HepG2 (cell line): ENCODE data around the gene LIME1. TPM values are rescaled to one million over a fixed set of nuclear protein-coding genes. Genes with fewer than 3 reads are reported as not detected.

Source experiments
- ATF1 ChIP-seq: IDR thresholded peaks from 2 replicates; pipeline ENCODE4 v1.6.1; 2016; ENCODE audit warnings: mild to moderate bottlenecking, control low read depth
- FOXP1 ChIP-seq, 2 experiments: fragments of 450-650 bp in 1 of 2; IDR thresholded peaks; 2 replicates each; pipeline ENCODE4 v1.6.1; 2017 to 2018; ENCODE audit warnings: antibody characterized with exemption in 1 of 2
- GATA4 ChIP-seq: sonication (generic); IDR thresholded peaks from 2 replicates; pipeline ENCODE4 v1.6.1; 2016; ENCODE audit warnings: antibody characterized with exemption, low read depth, borderline replicate concordance
- SP5 ChIP-seq: IDR thresholded peaks from 2 replicates; pipeline ENCODE4 v1.6.1; 2016; ENCODE audit warnings: low read depth, borderline replicate concordance
- ZBTB38 ChIP-seq: sonication (generic); formaldehyde crosslinking; IDR thresholded peaks from 2 replicates; pipeline ENCODE4 v1.5.1; 2020; ENCODE audit warnings: mild to moderate bottlenecking, missing genetic modification reagents
- ZNF138 ChIP-seq: sonication (generic); formaldehyde crosslinking; IDR thresholded peaks from 2 replicates; pipeline ENCODE4 v1.5.0; 2020; ENCODE audit warnings: mild to moderate bottlenecking, low read depth, missing genetic modification reagents
- ZNF180 ChIP-seq: sonication (generic); formaldehyde crosslinking; IDR thresholded peaks from 2 replicates; pipeline ENCODE4 v1.4.0; 2020; ENCODE audit warnings: low read depth, missing genetic modification reagents, borderline replicate concordance
- ZNF232 ChIP-seq: sonication (generic); formaldehyde crosslinking; IDR thresholded peaks from 2 replicates; pipeline ENCODE4 v1.4.0; 2020; ENCODE audit warnings: missing genetic modification reagents, borderline replicate concordance
- ZNF383 ChIP-seq: sonication (generic); formaldehyde crosslinking; IDR thresholded peaks from 2 replicates; pipeline ENCODE4 v1.4.0; 2020; ENCODE audit warnings: missing genetic modification reagents, mild to moderate bottlenecking, borderline replicate concordance
- ZNF619 ChIP-seq: sonication (generic); formaldehyde crosslinking; IDR thresholded peaks from 2 replicates; pipeline ENCODE4 v1.4.0; 2020; ENCODE audit warnings: mild to moderate bottlenecking, missing genetic modification reagents
- polyA plus RNA-seq, 8 experiments: library from polyadenylated mRNA; depleted of rRNA in 3 of 8; stranded (reverse) in 7 of 8; unstranded in 1 of 8; fragments of >200 nt; fragmentation: Illumina TruSeq in 4 of 8; extraction: Trizol in 4 of 8; gene quantifications; 2 replicates each; pipeline versions ENCODE4 v1.2.1 to v1.2.3, GENCODE V29; 2011 to 2016; ENCODE audit warnings: low read depth in 4 of 8, missing spikeins in 1 of 8, mixed read lengths in 1 of 8; ENCODE audit not compliant: insufficient read depth in 1 of 8
- total RNA-seq, 5 experiments: library from RNA; depleted of rRNA; stranded (reverse); fragments of >200 nt; fragmentation: Illumina TruSeq; extraction: Trizol; gene quantifications; 2 replicates each; pipeline ENCODE4 v1.2.3, GENCODE V29; 2016; ENCODE audit warnings: low read depth in 1 of 5
- TF ChIP-seq, protein P1 (sequence below): sonication (generic); formaldehyde crosslinking; IDR thresholded peaks from 2 replicates; pipeline ENCODE4 v1.8.0; 2022; ENCODE audit warnings: mild to moderate bottlenecking, missing genetic modification reagents, moderate library complexity
- TF ChIP-seq, protein P2 (sequence below): sonication (generic); formaldehyde crosslinking; IDR thresholded peaks from 2 replicates; pipeline ENCODE4 v1.8.0; 2022; ENCODE audit warnings: mild to moderate bottlenecking, missing genetic modification reagents, moderate library complexity
- TF ChIP-seq, protein P3 (sequence below): sonication (generic); formaldehyde crosslinking; IDR thresholded peaks from 2 replicates; pipeline ENCODE4 v1.5.0; 2020; ENCODE audit warnings: mild to moderate bottlenecking, missing genetic modification reagents, borderline replicate concordance
- TF ChIP-seq, protein P4 (sequence below): sonication (generic); formaldehyde crosslinking; IDR thresholded peaks from 2 replicates; pipeline ENCODE4 v1.9.0; 2021; ENCODE audit warnings: missing genetic modification reagents, borderline replicate concordance
- TF ChIP-seq, protein P5 (sequence below), 2 experiments: fragments of 450-650 bp in 1 of 2; sonication (generic) in 1 of 2; formaldehyde crosslinking; IDR thresholded peaks; 2 replicates each; pipeline versions ENCODE4 v1.5.0 to v1.8.0; 2020 to 2022; ENCODE audit warnings: mild to moderate bottlenecking in 1 of 2, missing genetic modification reagents in 1 of 2
- TF ChIP-seq, protein P6 (sequence below): sonication (generic); formaldehyde crosslinking; IDR thresholded peaks from 2 replicates; pipeline ENCODE4 v1.4.0; 2020; ENCODE audit warnings: mild to moderate bottlenecking, missing genetic modification reagents

Gene LIME1
- total and polyA plus RNA-seq, 2 of the 13 experiments (the other 11 are each of a cell fraction or from before 2014, with no cell fraction given) = 13.0 to 61.5 TPM

DNA sequence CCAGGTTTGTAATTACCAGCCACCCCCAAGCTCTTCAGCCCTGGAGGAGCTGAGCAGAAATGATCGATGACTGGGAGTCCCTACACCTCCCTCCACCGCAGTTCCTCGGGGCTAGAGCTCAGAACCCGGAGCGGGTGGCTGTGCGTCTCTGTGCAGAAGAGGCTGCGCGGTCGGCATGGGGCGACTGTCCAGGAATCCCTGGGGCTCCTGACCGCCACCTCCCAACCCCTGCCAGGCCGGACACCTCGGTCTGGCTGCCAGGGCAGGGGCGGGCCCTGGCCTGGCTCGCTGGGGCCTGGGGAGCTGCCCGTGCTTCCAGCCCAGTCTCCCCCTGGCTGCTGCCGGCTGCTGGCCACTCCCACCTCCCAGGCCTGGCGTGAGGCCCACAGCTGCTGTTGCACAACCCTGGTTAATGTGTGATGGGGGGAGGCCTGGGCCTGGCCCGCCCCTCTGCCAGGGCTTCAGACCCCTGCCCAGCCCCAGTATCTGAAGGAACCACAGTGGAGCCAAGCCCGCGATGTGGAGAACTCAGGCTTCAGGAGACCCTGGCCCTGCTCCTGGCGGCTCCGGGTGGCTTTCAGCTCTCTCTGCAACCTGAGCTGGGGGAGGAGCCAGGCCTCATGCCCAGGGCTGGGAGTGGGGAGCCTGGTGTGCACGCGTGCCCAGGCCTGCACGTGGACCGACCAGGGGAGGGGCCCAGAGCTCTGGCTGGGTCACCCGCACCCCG, 4.3 kb downstream of the LIME1 start (continued):
- TF ChIP-seq FOXP1 (IDR thresholded peaks at IDR 0.05) (no peak), FOXP1 (CRISPR knock-in tag; IDR thresholded peaks at IDR 0.05) (peak; percentile 69), ZNF232 (CRISPR knock-in tag) (peak; percentile 97), ATF1 (CRISPR knock-in tag) (no peak), ZBTB38 (CRISPR knock-in tag) (peak; percentile 92), GATA4 (peak; percentile 62; the same call in 1 of the 2 replicates), ZNF383 (CRISPR knock-in tag) (no peak), ZNF619 (CRISPR knock-in tag) (peak; percentile 54), ZNF180 (CRISPR knock-in tag) (0 out of 2 replicates have a peak, but pooled peaks have one; percentile 74), SP5 (CRISPR knock-in tag) (peak; percentile 99), ZNF138 (peak; percentile 80)
- TF ChIP-seq, protein P1, sequence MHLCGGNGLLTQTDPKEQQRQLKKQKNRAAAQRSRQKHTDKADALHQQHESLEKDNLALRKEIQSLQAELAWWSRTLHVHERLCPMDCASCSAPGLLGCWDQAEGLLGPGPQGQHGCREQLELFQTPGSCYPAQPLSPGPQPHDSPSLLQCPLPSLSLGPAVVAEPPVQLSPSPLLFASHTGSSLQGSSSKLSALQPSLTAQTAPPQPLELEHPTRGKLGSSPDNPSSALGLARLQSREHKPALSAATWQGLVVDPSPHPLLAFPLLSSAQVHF = no peak
- TF ChIP-seq, protein P2, sequence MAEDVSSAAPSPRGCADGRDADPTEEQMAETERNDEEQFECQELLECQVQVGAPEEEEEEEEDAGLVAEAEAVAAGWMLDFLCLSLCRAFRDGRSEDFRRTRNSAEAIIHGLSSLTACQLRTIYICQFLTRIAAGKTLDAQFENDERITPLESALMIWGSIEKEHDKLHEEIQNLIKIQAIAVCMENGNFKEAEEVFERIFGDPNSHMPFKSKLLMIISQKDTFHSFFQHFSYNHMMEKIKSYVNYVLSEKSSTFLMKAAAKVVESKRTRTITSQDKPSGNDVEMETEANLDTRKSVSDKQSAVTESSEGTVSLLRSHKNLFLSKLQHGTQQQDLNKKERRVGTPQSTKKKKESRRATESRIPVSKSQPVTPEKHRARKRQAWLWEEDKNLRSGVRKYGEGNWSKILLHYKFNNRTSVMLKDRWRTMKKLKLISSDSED (CRISPR knock-in tag) = 0 out of 2 replicates have a peak, but pooled peaks have one; percentile 71
- TF ChIP-seq, protein P3, sequence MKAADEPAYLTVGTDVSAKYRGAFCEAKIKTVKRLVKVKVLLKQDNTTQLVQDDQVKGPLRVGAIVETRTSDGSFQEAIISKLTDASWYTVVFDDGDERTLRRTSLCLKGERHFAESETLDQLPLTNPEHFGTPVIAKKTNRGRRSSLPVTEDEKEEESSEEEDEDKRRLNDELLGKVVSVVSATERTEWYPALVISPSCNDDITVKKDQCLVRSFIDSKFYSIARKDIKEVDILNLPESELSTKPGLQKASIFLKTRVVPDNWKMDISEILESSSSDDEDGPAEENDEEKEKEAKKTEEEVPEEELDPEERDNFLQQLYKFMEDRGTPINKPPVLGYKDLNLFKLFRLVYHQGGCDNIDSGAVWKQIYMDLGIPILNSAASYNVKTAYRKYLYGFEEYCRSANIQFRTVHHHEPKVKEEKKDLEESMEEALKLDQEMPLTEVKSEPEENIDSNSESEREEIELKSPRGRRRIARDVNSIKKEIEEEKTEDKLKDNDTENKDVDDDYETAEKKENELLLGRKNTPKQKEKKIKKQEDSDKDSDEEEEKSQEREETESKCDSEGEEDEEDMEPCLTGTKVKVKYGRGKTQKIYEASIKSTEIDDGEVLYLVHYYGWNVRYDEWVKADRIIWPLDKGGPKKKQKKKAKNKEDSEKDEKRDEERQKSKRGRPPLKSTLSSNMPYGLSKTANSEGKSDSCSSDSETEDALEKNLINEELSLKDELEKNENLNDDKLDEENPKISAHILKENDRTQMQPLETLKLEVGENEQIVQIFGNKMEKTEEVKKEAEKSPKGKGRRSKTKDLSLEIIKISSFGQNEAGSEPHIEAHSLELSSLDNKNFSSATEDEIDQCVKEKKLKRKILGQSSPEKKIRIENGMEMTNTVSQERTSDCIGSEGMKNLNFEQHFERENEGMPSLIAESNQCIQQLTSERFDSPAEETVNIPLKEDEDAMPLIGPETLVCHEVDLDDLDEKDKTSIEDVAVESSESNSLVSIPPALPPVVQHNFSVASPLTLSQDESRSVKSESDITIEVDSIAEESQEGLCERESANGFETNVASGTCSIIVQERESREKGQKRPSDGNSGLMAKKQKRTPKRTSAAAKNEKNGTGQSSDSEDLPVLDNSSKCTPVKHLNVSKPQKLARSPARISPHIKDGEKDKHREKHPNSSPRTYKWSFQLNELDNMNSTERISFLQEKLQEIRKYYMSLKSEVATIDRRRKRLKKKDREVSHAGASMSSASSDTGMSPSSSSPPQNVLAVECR = peak; percentile 98; the same call in 1 of the 2 replicates
- TF ChIP-seq, protein P4, sequence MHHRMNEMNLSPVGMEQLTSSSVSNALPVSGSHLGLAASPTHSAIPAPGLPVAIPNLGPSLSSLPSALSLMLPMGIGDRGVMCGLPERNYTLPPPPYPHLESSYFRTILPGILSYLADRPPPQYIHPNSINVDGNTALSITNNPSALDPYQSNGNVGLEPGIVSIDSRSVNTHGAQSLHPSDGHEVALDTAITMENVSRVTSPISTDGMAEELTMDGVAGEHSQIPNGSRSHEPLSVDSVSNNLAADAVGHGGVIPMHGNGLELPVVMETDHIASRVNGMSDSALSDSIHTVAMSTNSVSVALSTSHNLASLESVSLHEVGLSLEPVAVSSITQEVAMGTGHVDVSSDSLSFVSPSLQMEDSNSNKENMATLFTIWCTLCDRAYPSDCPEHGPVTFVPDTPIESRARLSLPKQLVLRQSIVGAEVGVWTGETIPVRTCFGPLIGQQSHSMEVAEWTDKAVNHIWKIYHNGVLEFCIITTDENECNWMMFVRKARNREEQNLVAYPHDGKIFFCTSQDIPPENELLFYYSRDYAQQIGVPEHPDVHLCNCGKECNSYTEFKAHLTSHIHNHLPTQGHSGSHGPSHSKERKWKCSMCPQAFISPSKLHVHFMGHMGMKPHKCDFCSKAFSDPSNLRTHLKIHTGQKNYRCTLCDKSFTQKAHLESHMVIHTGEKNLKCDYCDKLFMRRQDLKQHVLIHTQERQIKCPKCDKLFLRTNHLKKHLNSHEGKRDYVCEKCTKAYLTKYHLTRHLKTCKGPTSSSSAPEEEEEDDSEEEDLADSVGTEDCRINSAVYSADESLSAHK (CRISPR knock-in tag) = no peak; the same call in 1 of the 2 replicates
- TF ChIP-seq, protein P5, sequence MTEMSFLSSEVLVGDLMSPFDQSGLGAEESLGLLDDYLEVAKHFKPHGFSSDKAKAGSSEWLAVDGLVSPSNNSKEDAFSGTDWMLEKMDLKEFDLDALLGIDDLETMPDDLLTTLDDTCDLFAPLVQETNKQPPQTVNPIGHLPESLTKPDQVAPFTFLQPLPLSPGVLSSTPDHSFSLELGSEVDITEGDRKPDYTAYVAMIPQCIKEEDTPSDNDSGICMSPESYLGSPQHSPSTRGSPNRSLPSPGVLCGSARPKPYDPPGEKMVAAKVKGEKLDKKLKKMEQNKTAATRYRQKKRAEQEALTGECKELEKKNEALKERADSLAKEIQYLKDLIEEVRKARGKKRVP (CRISPR knock-in tag; IDR thresholded peaks at IDR 0.05) = no peak
- TF ChIP-seq, protein P6, sequence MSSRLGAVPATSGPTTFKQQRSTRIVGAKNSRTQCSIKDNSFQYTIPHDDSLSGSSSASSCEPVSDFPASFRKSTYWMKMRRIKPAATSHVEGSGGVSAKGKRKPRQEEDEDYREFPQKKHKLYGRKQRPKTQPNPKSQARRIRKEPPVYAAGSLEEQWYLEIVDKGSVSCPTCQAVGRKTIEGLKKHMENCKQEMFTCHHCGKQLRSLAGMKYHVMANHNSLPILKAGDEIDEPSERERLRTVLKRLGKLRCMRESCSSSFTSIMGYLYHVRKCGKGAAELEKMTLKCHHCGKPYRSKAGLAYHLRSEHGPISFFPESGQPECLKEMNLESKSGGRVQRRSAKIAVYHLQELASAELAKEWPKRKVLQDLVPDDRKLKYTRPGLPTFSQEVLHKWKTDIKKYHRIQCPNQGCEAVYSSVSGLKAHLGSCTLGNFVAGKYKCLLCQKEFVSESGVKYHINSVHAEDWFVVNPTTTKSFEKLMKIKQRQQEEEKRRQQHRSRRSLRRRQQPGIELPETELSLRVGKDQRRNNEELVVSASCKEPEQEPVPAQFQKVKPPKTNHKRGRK (CRISPR knock-in tag) = 0 out of 2 replicates have a peak, but pooled peaks have one; percentile 16
